Progenitor cell of endocrine pancreas (in vitro differentiated cells): ENCODE results near the gene GPR62. TPM values are rescaled to one million over a fixed set of nuclear protein-coding genes. Genes with fewer than 3 reads are reported as not detected.

ENCODE experiments used
- DNase-seq: peaks from one replicate; pipeline ENCODE4 v3.0.0; 2021; ENCODE audit warnings: low spot score; ENCODE audit not compliant: unreplicated experiment
- H3K27ac Mint-ChIP-seq: 2 replicates; pipeline ENCODE4 v1.8.0; 2021; ENCODE audit warnings: mild to moderate bottlenecking, moderate library complexity, mixed read lengths
- H3K27me3 Mint-ChIP-seq: 2 replicates; pipeline ENCODE4 v1.8.0; 2021; ENCODE audit warnings: mixed read lengths
- H3K36me3 Mint-ChIP-seq: 2 replicates; pipeline ENCODE4 v1.8.0; 2022; ENCODE audit warnings: mixed read lengths; ENCODE audit not compliant: insufficient read depth
- H3K4me1 Mint-ChIP-seq: 2 replicates; pipeline ENCODE4 v1.8.0; 2021; ENCODE audit warnings: low read depth, mixed read lengths
- H3K4me3 Mint-ChIP-seq: 2 replicates; pipeline ENCODE4 v1.8.0; 2021; ENCODE audit warnings: low read depth, mild to moderate bottlenecking, moderate library complexity, mixed read lengths
- H3K9me3 Mint-ChIP-seq: 2 replicates; pipeline ENCODE4 v1.8.0; 2021; ENCODE audit warnings: low read depth, mixed read lengths
- total RNA-seq: library from RNA; stranded (reverse); gene quantifications from 2 replicates; pipeline ENCODE4 v1.2.1, GENCODE V29; 2021
- TF ChIP-seq, protein P1 (sequence below): fragments of 200-600 bp; sonication (generic); IDR thresholded peaks from one replicate; pipeline ENCODE4 v1.5.0; 2021; ENCODE audit warnings: antibody characterized with exemption, mild to moderate bottlenecking; ENCODE audit not compliant: unreplicated experiment

GPR62 gene
- total RNA-seq, 1 donor from 2014 or later = 0.12 TPM

DNA sequence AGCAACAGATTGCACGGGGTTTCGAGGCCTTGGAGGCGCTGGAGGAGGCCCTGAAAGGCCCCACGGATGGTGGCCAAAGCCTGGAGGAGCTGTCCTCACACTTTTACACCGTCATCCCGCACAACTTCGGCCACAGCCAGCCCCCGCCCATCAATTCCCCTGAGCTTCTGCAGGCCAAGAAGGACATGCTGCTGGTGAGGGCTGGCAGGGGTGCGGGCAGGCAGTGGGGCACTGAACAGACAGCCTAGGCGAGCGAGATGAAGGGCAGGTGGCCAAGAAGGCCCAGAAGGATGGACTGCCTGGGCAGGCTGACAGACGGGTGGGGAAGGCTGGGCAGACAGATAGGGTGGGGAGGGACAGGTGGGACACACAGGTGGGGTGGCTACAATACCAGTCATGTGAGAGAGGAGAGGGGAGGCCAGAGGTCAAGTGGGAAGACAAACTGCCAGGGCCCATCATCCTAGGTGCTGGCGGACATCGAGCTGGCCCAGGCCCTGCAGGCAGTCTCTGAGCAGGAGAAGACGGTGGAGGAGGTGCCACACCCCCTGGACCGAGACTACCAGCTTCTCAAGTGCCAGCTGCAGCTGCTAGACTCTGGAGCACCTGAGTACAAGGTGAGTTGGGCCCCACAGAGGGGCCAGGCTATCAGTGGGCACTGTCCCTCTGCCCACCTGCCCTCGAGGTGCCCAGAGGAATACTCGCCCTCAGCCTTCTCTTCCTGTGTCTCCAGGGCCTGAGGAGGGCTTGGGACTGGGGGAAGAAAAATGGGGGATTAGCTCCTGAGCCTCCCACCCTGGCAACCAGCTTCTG, 9.9 kb upstream of the GPR62 start:
- DNase-seq = peak; percentile 5

DNA sequence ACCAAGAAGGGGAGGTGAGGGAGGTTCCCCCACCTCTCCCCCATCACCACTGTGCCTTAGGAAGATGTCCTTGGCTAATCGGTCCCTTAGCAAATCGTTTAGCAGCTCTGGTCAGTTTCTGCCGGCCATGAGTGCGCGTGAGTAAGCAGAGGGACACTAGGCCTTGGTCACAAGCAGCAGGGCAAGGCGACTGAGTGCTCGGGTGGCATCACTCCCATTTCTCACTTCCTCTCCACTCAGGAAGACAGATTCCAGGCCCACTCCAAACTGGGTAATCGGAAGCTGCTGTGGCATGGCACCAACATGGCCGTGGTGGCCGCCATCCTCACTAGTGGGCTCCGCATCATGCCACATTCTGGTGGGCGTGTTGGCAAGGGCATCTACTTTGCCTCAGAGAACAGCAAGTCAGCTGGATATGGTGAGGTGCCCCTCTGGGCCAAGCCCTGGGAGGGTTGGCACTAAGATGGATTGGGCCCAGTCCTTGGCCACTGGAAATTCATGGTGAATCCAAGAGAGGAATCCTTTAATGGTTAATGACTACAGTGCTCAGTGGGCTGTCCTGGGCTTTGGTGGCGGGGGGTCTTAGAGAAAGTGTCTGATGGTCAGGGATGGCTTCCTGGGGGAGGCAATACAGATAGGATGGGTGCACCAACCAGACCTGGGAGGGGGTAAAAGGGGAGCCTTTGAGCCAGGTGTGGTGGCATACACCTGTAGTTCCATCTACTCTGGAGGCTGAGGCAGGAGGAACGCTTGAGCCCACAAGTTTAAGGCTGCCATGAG, 9.1 kb upstream of the GPR62 start:
- TF ChIP-seq, protein P1, sequence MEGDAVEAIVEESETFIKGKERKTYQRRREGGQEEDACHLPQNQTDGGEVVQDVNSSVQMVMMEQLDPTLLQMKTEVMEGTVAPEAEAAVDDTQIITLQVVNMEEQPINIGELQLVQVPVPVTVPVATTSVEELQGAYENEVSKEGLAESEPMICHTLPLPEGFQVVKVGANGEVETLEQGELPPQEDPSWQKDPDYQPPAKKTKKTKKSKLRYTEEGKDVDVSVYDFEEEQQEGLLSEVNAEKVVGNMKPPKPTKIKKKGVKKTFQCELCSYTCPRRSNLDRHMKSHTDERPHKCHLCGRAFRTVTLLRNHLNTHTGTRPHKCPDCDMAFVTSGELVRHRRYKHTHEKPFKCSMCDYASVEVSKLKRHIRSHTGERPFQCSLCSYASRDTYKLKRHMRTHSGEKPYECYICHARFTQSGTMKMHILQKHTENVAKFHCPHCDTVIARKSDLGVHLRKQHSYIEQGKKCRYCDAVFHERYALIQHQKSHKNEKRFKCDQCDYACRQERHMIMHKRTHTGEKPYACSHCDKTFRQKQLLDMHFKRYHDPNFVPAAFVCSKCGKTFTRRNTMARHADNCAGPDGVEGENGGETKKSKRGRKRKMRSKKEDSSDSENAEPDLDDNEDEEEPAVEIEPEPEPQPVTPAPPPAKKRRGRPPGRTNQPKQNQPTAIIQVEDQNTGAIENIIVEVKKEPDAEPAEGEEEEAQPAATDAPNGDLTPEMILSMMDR = no peak
- H3K4me1 Mint-ChIP-seq = peaks cover 5% of the 10 kb centered on the region
- H3K27ac Mint-ChIP-seq = no peak overlapping the region

More for the DNA sequence above, 9.9 kb upstream of the GPR62 start:
- H3K36me3 Mint-ChIP-seq = no peaks in the 10 kb centered on the region
- no peak overlapping the region for H3K4me3 Mint-ChIP-seq
- peaks cover 12% of the 10 kb centered on the region for H3K4me1 Mint-ChIP-seq
- H3K27me3 Mint-ChIP-seq = peaks cover 2% of the 10 kb centered on the region
- peak overlapping the region; percentile 69 for H3K27ac Mint-ChIP-seq
- TF ChIP-seq, protein P1 = no peak
- no peaks in the 10 kb centered on the region for H3K9me3 Mint-ChIP-seq

DNA sequence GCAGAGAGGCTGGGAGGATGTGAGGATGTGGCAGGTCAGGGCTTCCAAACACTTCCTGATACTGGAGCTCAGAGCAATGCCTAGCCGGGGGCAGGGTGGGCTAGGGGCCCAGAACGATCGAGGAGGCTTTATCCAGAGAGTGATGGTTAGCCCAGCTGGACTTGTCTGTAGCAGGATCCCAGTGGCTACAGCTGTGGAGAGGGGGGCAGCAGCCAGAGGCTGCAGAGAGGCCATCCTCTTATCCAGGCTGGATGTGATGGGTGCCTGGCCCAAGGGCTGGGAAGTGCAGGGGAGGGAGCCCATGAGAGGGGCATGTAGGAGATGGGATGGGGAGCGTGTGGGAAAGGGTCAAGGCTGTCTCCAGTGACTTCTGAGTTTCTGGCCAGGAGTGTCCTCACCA, 8.4 kb upstream of the GPR62 start:
- TF ChIP-seq, protein P1 = no peak

More for the DNA sequence above, 9.1 kb upstream of the GPR62 start:
- H3K4me3 Mint-ChIP-seq = no peak overlapping the region
- DNase-seq = no peak
- H3K36me3 Mint-ChIP-seq = no peaks in the 10 kb centered on the region
- peaks cover 9% of the 10 kb centered on the region for H3K27me3 Mint-ChIP-seq
- no peaks in the 10 kb centered on the region for H3K9me3 Mint-ChIP-seq

DNA sequence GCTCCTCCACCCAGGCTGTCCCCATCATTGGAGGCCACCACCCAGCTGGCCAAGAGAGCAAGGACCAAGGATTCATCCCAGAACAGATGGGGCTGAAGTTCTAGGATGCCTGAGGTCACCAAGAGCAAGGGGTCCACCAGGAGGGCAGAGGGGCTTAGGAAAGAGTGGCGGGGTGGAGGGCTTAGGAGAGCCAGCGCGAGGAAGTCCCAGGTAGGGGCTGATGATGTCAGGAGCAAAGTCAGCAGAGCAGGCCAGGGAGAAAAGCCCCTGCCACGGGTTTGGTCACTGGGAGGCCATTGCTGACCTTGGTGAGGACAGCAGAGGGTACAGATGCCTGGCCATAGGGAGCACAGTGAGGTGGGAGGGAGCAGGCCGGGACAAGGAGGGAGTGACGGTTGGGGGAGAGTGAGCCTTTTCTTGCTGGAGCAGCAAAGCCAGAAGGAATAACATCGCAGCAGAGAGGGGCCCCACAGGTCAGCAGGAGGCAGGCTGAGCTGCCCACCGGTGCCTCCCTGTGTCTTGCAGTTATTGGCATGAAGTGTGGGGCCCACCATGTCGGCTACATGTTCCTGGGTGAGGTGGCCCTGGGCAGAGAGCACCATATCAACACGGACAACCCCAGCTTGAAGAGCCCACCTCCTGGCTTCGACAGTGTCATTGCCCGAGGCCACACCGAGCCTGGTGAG, 7.8 kb upstream of the GPR62 start:
- Mint-ChIP-seq H3K9me3 (no peaks in the 10 kb centered on the region), H3K4me1 (peaks cover 2% of the 10 kb centered on the region), H3K36me3 (no peaks in the 10 kb centered on the region), H3K27ac (no peak overlapping the region), H3K4me3 (no peak overlapping the region), H3K27me3 (peaks cover 18% of the 10 kb centered on the region)
- TF ChIP-seq, protein P1 = no peak
- no peak for DNase-seq

More for the DNA sequence above, 8.4 kb upstream of the GPR62 start:
- no peak for DNase-seq
- Mint-ChIP-seq H3K36me3 (no peaks in the 10 kb centered on the region), H3K27me3 (peaks cover 13% of the 10 kb centered on the region), H3K4me1 (peaks cover 2% of the 10 kb centered on the region), H3K27ac (no peak overlapping the region), H3K9me3 (no peaks in the 10 kb centered on the region), H3K4me3 (no peak overlapping the region)

DNA sequence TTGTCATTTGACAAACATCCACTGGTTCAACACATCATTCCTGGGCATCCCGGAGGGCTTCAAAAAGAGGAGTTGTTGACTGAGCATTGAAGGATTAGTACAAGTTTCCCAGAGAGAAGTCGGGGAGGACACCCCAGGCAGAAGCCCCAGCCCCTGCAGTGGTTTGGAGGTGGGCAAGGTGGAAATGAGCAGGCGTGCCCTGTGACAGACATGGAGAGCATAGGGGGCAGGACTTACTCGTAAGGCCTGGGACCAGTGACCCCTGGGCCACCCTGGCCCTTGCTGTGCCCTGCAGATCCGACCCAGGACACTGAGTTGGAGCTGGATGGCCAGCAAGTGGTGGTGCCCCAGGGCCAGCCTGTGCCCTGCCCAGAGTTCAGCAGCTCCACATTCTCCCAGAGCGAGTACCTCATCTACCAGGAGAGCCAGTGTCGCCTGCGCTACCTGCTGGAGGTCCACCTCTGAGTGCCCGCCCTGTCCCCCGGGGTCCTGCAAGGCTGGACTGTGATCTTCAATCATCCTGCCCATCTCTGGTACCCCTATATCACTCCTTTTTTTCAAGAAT, 7.1 kb upstream of the GPR62 start:
- no peak overlapping the region for H3K27ac Mint-ChIP-seq
- H3K36me3 Mint-ChIP-seq = no peaks in the 10 kb centered on the region
- no peak for DNase-seq
- H3K4me1 Mint-ChIP-seq = no peaks in the 10 kb centered on the region
- peaks cover 22% of the 10 kb centered on the region for H3K27me3 Mint-ChIP-seq
- no peaks in the 10 kb centered on the region for H3K9me3 Mint-ChIP-seq
- H3K4me3 Mint-ChIP-seq = no peak overlapping the region
- TF ChIP-seq, protein P1 = no peak
